ENCODE measurements around the gene HERC3.

GRCh38 chr4:88732714-88733368 lies 140.6 kb downstream of the HERC3 start:
- TF ChIP-seq, protein P1, sequence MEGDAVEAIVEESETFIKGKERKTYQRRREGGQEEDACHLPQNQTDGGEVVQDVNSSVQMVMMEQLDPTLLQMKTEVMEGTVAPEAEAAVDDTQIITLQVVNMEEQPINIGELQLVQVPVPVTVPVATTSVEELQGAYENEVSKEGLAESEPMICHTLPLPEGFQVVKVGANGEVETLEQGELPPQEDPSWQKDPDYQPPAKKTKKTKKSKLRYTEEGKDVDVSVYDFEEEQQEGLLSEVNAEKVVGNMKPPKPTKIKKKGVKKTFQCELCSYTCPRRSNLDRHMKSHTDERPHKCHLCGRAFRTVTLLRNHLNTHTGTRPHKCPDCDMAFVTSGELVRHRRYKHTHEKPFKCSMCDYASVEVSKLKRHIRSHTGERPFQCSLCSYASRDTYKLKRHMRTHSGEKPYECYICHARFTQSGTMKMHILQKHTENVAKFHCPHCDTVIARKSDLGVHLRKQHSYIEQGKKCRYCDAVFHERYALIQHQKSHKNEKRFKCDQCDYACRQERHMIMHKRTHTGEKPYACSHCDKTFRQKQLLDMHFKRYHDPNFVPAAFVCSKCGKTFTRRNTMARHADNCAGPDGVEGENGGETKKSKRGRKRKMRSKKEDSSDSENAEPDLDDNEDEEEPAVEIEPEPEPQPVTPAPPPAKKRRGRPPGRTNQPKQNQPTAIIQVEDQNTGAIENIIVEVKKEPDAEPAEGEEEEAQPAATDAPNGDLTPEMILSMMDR (IDR thresholded peaks at IDR 0.05; ENCODE audit: low read length) = no peak
- TF ChIP-seq EZH2phosphoT487 (IDR thresholded peaks at IDR 0.05; ENCODE audit: low read length) (no peak), EZH2 (optimal IDR thresholded peaks at IDR 0.05; ENCODE audit: low read depth, low read length) (no peak)
